Measurements from ENCODE around the gene AHCYL1.

Gene AHCYL1

DNA sequence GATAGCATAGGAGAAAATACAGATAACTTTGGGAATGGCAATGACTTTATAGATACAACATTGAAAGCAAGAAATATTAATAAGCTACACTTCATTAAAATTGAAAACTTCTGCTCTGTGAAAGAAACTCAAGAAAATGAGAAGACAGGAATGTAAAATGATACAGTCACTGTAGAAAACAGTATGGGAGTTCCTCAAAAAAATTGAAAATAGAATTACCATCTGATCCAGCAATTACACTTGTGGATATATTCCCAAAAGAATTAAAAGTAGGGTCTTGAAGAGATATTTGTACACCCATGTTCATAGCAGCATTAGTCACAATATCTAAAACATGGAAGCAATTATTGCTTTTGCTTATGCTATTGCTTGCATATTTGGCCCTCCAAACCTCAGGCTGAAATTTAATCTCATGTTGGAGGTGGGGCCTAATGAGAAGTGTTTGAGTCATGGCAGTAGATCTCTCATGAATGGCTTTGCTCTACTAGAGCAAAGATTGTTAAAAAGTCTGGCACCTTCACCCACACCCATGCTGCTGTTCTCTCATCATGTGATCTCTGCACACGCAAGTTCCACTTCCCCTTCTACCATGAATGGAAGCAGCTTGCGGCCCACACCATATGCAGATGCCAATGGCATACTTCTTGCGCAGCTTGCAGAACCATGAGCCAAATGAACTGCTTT is 15.3 kb upstream of the AHCYL1 start:
- H3K4me3 ChIP-seq (ENCODE audit: low read depth, low read length) = no peak overlapping the region
- no peak for DNase-seq (ENCODE audit: low read depth)
- TF ChIP-seq, protein P1, sequence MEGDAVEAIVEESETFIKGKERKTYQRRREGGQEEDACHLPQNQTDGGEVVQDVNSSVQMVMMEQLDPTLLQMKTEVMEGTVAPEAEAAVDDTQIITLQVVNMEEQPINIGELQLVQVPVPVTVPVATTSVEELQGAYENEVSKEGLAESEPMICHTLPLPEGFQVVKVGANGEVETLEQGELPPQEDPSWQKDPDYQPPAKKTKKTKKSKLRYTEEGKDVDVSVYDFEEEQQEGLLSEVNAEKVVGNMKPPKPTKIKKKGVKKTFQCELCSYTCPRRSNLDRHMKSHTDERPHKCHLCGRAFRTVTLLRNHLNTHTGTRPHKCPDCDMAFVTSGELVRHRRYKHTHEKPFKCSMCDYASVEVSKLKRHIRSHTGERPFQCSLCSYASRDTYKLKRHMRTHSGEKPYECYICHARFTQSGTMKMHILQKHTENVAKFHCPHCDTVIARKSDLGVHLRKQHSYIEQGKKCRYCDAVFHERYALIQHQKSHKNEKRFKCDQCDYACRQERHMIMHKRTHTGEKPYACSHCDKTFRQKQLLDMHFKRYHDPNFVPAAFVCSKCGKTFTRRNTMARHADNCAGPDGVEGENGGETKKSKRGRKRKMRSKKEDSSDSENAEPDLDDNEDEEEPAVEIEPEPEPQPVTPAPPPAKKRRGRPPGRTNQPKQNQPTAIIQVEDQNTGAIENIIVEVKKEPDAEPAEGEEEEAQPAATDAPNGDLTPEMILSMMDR (IDR thresholded peaks at IDR 0.05; ENCODE audit: low read depth, low read length) = no peak
- TF ChIP-seq MYC (IDR thresholded peaks at IDR 0.05; ENCODE audit: low read depth, low read length) (no peak), POLR2A (IDR thresholded peaks at IDR 0.05; ENCODE audit: extremely low read depth, insufficient read length) (no peak)
- TF ChIP-seq, protein P2, sequence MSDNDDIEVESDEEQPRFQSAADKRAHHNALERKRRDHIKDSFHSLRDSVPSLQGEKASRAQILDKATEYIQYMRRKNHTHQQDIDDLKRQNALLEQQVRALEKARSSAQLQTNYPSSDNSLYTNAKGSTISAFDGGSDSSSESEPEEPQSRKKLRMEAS (IDR thresholded peaks at IDR 0.05; ENCODE audit: low read depth, low read length) = no peak

DNA sequence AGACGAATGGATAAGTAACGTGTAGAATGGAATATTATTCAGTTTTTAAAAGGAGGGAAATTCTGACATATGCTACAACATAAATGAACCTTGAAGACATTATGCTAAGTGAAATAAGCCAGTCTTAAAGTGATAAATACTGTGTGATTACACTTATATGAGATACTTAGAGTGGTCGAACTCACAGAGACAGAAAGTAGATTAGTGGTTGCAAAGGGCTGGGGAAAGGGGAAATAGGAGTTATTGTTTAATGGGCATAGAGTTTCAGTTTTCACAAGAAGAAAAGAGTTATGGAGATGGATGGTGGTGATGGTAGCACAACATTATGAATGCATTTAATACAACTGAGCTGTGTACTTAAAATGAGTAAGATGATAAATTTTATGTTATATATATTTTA is 14.7 kb upstream of the AHCYL1 start:
- DNase-seq (ENCODE audit: low read depth) = no peak
- TF ChIP-seq, protein P1 (IDR thresholded peaks at IDR 0.05; ENCODE audit: low read depth, low read length) = no peak
- no peak for TF ChIP-seq POLR2A (IDR thresholded peaks at IDR 0.05; ENCODE audit: extremely low read depth, insufficient read length)
- TF ChIP-seq, protein P2 (IDR thresholded peaks at IDR 0.05; ENCODE audit: low read depth, low read length) = no peak
- no peak for TF ChIP-seq MYC (IDR thresholded peaks at IDR 0.05; ENCODE audit: low read depth, low read length)

DNA sequence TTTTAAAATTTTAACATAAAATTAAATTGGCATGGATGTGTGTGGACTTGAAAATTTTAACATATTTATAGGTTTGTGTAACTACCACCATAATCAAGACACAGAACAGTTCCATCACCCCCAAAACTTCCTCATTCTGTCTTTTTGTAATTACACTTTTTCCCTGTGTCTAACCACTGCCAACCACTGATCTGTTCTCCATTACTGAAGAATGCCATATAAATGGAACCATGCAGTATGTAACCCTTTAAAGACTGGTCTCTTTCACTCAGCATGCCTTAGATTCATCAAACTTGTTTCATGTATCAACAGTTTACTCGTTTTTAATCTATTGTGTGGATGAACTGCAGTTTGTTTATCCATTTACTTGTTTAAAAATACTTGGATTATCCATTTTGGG is 13.0 kb upstream of the AHCYL1 start:
- TF ChIP-seq, protein P2 (IDR thresholded peaks at IDR 0.05; ENCODE audit: low read depth, low read length) = no peak
- no peak for TF ChIP-seq MYC (IDR thresholded peaks at IDR 0.05; ENCODE audit: low read depth, low read length)
- no peak for TF ChIP-seq POLR2A (IDR thresholded peaks at IDR 0.05; ENCODE audit: extremely low read depth, insufficient read length)
- TF ChIP-seq, protein P1 (IDR thresholded peaks at IDR 0.05; ENCODE audit: low read depth, low read length) = no peak
- no peak for DNase-seq (ENCODE audit: low read depth)
- H3K4me3 ChIP-seq (ENCODE audit: low read depth, low read length) = no peak overlapping the region

More for the DNA sequence above, 14.7 kb upstream of the AHCYL1 start:
- no peak overlapping the region for H3K4me3 ChIP-seq (ENCODE audit: low read depth, low read length)

DNA sequence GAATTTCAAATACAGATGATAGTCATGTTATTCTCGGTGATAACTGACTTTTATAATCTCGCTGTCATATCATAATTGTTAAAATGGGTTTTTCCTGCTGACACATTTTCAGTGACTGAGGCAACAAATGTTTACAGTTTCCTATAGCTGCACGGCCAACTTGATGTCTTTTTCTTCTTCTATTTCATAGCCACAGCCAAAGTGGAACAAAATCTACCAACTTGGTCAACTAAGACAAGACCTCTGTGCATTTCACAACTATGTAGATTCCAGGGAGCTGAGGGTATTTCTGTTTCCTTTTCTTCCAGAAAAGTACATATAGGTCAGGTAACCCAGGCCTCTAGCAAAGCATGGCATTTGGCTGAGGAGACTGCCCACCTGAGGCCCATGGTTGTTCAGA is 10.4 kb upstream of the AHCYL1 start:
- TF ChIP-seq POLR2A (IDR thresholded peaks at IDR 0.05; ENCODE audit: extremely low read depth, insufficient read length) (no peak), MYC (IDR thresholded peaks at IDR 0.05; ENCODE audit: low read depth, low read length) (no peak)
- TF ChIP-seq, protein P2 (IDR thresholded peaks at IDR 0.05; ENCODE audit: low read depth, low read length) = no peak
- TF ChIP-seq, protein P1 (IDR thresholded peaks at IDR 0.05; ENCODE audit: low read depth, low read length) = no peak
- no peak overlapping the region for H3K4me3 ChIP-seq (ENCODE audit: low read depth, low read length)
- DNase-seq (ENCODE audit: low read depth) = no peak

DNA sequence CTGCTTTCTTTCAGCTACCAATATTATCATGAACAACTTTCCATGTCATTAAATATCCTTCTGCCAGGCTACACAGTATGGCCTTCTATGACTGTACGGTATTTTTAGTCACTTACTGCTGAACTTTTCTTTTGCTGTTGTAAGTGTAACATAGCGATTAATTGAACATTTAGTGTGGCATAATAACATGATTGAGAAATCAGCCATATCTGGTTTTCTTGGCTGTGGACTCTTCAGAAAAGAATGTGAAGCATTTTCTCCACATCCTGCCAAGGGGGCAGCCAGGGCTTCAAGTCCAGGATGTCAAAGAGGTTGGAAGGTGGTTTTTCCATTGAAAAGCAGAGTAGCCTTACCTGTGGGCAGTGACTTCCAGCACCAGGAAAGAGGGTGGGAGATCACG is 8.8 kb upstream of the AHCYL1 start:
- DNase-seq (ENCODE audit: low read depth) = no peak

More for the DNA sequence above, 8.8 kb upstream of the AHCYL1 start:
- TF ChIP-seq, protein P1 (IDR thresholded peaks at IDR 0.05; ENCODE audit: low read depth, low read length) = no peak
- H3K4me3 ChIP-seq (ENCODE audit: low read depth, low read length) = no peak overlapping the region
